ENCODE measurements around the gene SPEN. TPM values are rescaled to one million over a fixed set of nuclear protein-coding genes. Genes with fewer than 3 reads are reported as not detected.
"Not testable (repeated sequence)": the region's sequence is repeated elsewhere in the genome, so short reads cannot be mapped to it uniquely, and the experiment has no call there.

The SPEN gene
- total RNA-seq, 1 experiment from 2014 or later = 70.3 TPM

- no peaks in the 10 kb centered on the region for H3K36me3 ChIP-seq (ENCODE audit: insufficient read depth, low read length, poor library complexity, severe bottlenecking)
- no TSS peak for BruUV-seq (replicated peaks)
- ChIA-PET POLR2A (ENCODE audit: low non-redundant PET) (interaction anchor here (0.6 kb wide), 1 partner anchor 18 kb away, joined by 25 read pairs; no protein-coding TSS in a partner anchor), CTCF (no interaction called here)
- H3K27ac ChIP-seq (ENCODE audit: low read depth, low read length, poor library complexity, severe bottlenecking) = peak overlapping the region; percentile 26
- peaks cover 18% of the 10 kb centered on the region for H3K4me1 ChIP-seq (ENCODE audit: insufficient read depth, low read length, poor library complexity, severe bottlenecking)
- no peaks in the 10 kb centered on the region for H3K9me3 ChIP-seq (ENCODE audit: low read depth, low read length, poor library complexity, severe bottlenecking)
- intact Hi-C loops (cut with micrococcal nuclease; ENCODE audit: unreplicated experiment) = no loop called here
- H3K27me3 ChIP-seq (replicated peaks; ENCODE audit: insufficient read depth, low read depth, low read length, poor library complexity) = no peaks in the 10 kb centered on the region
- DNase-seq (ENCODE audit: low spot score) = peak; percentile 67
- H3K4me3 ChIP-seq (ENCODE audit: low read depth, low read length, poor library complexity, severe bottlenecking) = peak overlapping the region; percentile 2
- TF ChIP-seq EZH2 (IDR thresholded peaks at IDR 0.05; ENCODE audit: borderline replicate concordance, low read depth, low read length, poor library complexity, severe bottlenecking) = no peak
- TF ChIP-seq CTCF (conservative IDR thresholded peaks at IDR 0.05; ENCODE audit: low read depth, low read length) = no peak
Observed at GRCh38 chr1:15843826-15844572, 3.5 kb upstream of the SPEN start.

DNA sequence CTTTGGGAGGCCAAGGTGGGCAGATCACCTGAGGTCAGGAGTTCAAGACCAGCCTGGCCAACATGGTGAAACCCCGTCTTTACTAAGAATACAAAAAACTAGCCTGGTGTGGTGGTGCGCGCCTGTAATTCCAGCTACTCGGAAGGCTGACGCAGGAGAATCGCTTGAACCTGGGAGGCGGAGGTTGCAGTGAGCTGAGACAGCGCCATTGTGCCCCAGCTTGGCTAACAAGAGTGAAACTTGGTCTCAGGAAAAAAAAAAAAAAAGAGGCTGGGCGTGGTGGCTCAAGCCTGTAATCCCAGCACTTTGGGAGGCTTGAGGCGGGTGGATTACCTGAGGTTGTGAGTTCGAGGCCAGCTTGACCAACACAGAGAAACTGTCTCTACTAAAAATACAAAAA is 1.5 kb upstream of the SPEN start:
- Histone ChIP-seq H3K4me1 (ENCODE audit: insufficient read depth, low read length, poor library complexity, severe bottlenecking) (peaks cover 27% of the 10 kb centered on the region), H3K4me3 (ENCODE audit: low read depth, low read length, poor library complexity, severe bottlenecking) (peak overlapping the region; percentile 90)
- H3K27me3 ChIP-seq (replicated peaks; ENCODE audit: insufficient read depth, low read depth, low read length, poor library complexity); POLR2A ChIA-PET (ENCODE audit: low non-redundant PET); BruUV-seq (replicated peaks); H3K9me3 ChIP-seq (ENCODE audit: low read depth, low read length, poor library complexity, severe bottlenecking); intact Hi-C loops (cut with micrococcal nuclease; ENCODE audit: unreplicated experiment); CTCF ChIA-PET; DNase-seq (ENCODE audit: low spot score); H3K27ac ChIP-seq (ENCODE audit: low read depth, low read length, poor library complexity, severe bottlenecking); H3K36me3 ChIP-seq (ENCODE audit: insufficient read depth, low read length, poor library complexity, severe bottlenecking): not testable (repeated sequence)

- DNase-seq (ENCODE audit: low spot score) = no peak
- Histone ChIP-seq H3K36me3 (ENCODE audit: insufficient read depth, low read length, poor library complexity, severe bottlenecking) (no peaks in the 10 kb centered on the region), H3K9me3 (ENCODE audit: low read depth, low read length, poor library complexity, severe bottlenecking) (no peaks in the 10 kb centered on the region), H3K27me3 (replicated peaks; ENCODE audit: insufficient read depth, low read depth, low read length, poor library complexity) (no peaks in the 10 kb centered on the region), H3K4me1 (ENCODE audit: insufficient read depth, low read length, poor library complexity, severe bottlenecking) (peaks cover 44% of the 10 kb centered on the region), H3K4me3 (ENCODE audit: low read depth, low read length, poor library complexity, severe bottlenecking) (peak overlapping the region; percentile 90), H3K27ac (ENCODE audit: low read depth, low read length, poor library complexity, severe bottlenecking) (peak overlapping the region; percentile 83)
- TF ChIP-seq CTCF (conservative IDR thresholded peaks at IDR 0.05; ENCODE audit: low read depth, low read length) (no peak), EZH2 (IDR thresholded peaks at IDR 0.05; ENCODE audit: borderline replicate concordance, low read depth, low read length, poor library complexity, severe bottlenecking) (no peak)
- ChIA-PET CTCF (no interaction called here), POLR2A (ENCODE audit: low non-redundant PET) (interaction anchor here (1.0 kb wide), 1 partner anchor 13 kb away, joined by 7 read pairs; no protein-coding TSS in a partner anchor)
- intact Hi-C loops (cut with micrococcal nuclease; ENCODE audit: unreplicated experiment) = no loop called here
- no TSS peak for BruUV-seq (replicated peaks)
Observed at GRCh38 chr1:15847893-15848142, 311 bp downstream of the SPEN start.
